H54 (cell line): ENCODE data around the gene WWOX.

Experiments used
- DNase-seq: peaks from one replicate; pipeline ENCODE4 v3.0.0; 2011; ENCODE audit warnings: low spot score, mixed read lengths; ENCODE audit not compliant: insufficient read length
- FAIRE-seq: peaks from 3 replicates; lab custom pipeline; 2011; peaks lifted over from hg19 to GRCh38; lab: Jason Lieb, UNC
- POLR2A ChIP-seq: IDR thresholded peaks from 2 replicates; pipeline ENCODE4 v1.6.1; 2011; ENCODE audit warnings: low read depth, mild to moderate bottlenecking, low read length

Gene WWOX

GRCh38 chr16:78606545-78606944 lies 507.1 kb downstream of the WWOX start:
- no peak for TF ChIP-seq POLR2A
- FAIRE-seq (no peak), DNase-seq (no peak)

GRCh38 chr16:78607022-78607421 lies 507.6 kb downstream of the WWOX start:
- no peak for FAIRE-seq
- no peak for TF ChIP-seq POLR2A
- DNase-seq = no peak

GRCh38 chr16:78607465-78607864 lies 508.0 kb downstream of the WWOX start:
- TF ChIP-seq POLR2A = no peak
- DNase-seq = peak; percentile 18
- FAIRE-seq = no peak

GRCh38 chr16:78608305-78608776 lies 508.9 kb downstream of the WWOX start:
- FAIRE-seq (no peak), DNase-seq (no peak)
- TF ChIP-seq POLR2A = no peak

- FAIRE-seq = no peak
- no peak for DNase-seq
These were observed 510.2 kb downstream of the WWOX start for GRCh38 chr16:78609402-78610274.

GRCh38 chr16:78611318-78611717 lies 511.9 kb downstream of the WWOX start:
- TF ChIP-seq POLR2A = no peak
- FAIRE-seq (no peak), DNase-seq (no peak)

More at GRCh38 chr16:78609402-78610274, 510.2 kb downstream of the WWOX start:
- TF ChIP-seq POLR2A = no peak

- TF ChIP-seq POLR2A = no peak
- DNase-seq (no peak), FAIRE-seq (no peak)
These were observed 520.4 kb downstream of the WWOX start for GRCh38 chr16:78619811-78620210.

GRCh38 chr16:78620291-78620690 lies 520.8 kb downstream of the WWOX start:
- DNase-seq (no peak), FAIRE-seq (no peak)
- TF ChIP-seq POLR2A = no peak

GRCh38 chr16:78623796-78624195 lies 524.3 kb downstream of the WWOX start:
- DNase-seq (no peak), FAIRE-seq (no peak)
- no peak for TF ChIP-seq POLR2A

GRCh38 chr16:78624366-78624765 lies 524.9 kb downstream of the WWOX start:
- TF ChIP-seq POLR2A = no peak
- FAIRE-seq (no peak), DNase-seq (no peak)

- DNase-seq = no peak
- no peak for TF ChIP-seq POLR2A
- FAIRE-seq = no peak
These were observed 529.1 kb downstream of the WWOX start for GRCh38 chr16:78628461-78629045.

GRCh38 chr16:78629173-78629572 lies 529.7 kb downstream of the WWOX start:
- TF ChIP-seq POLR2A = no peak
- DNase-seq = no peak
- no peak for FAIRE-seq

- no peak for DNase-seq
- no peak for FAIRE-seq
- TF ChIP-seq POLR2A = no peak
These were observed 530.6 kb downstream of the WWOX start for GRCh38 chr16:78630102-78630501.

- FAIRE-seq = no peak
- DNase-seq = peak; percentile 28
- no peak for TF ChIP-seq POLR2A
These were observed 534.1 kb downstream of the WWOX start for GRCh38 chr16:78633551-78633950.

GRCh38 chr16:78635807-78636206 lies 536.4 kb downstream of the WWOX start:
- DNase-seq = no peak
- no peak for FAIRE-seq

More at GRCh38 chr16:78635807-78636206, 536.4 kb downstream of the WWOX start:
- no peak for TF ChIP-seq POLR2A
